HG03442 (cell line): ENCODE data around the gene MORC2.

Experiments used
- ATAC-seq: cut with Tn5 transposase; IDR thresholded peaks from one replicate; pipeline ENCODE4 v1.9.1; 2021; ENCODE audit warnings: mild to moderate bottlenecking, moderate library complexity; ENCODE audit not compliant: unreplicated experiment

Gene MORC2

DNA sequence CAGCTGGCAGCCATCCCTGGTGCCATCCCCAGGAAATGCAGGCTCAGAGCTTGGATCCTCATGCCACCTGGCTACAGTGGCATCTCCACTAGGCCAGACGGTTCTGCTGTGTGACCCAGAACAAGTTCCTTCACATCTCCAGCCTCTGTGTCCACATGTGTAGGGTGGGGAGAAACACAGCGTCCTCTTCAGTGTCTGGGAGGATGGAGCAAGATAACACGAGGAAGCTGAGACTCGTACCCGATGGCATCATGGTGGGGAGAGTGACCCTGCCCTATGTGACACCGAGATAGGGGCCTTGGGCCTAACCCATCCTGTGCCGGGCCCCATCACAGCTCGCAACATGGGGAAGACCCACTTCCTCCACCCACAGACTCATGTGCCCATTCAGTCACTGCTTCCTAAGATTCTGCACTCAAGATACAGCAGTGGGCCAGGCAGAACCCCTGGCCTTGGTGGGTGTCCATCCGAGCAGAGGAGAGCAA is 78.5 kb downstream of the MORC2 start:
- ATAC-seq = no peak

DNA sequence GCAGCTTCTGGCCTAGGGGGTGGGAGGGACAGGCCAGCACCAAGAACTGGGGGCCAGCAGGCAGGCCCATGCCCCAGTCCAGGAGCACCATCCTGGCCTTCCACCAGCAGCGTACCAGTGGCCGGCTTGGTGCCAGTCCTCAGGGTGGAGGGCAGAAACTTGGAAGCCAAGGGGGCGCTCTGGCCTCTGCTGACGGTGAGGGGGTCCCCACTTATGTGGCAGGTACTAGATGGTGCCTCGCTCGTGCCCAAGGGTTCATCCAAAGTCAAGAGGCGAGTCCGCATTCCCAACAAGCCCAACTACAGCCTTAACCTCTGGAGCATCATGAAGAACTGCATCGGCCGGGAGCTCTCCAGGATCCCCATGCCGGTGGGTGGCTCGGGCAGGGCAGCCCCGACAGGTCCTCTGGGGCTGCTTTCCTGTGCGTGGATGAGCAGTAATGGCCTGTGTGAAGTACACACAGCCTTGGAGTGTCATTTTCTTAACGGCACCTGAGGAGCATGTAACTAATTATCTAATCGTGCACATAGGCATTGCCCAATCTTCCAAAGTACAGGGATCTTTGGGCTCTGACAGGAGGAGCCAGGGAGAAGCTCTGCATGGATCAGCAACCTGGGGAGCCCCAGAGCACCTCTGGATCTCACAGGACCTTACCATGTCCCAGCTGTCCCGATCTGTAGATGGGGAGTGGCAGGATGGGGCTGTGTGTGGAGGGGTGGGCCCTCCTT is 79.1 kb downstream of the MORC2 start:
- no peak for ATAC-seq

DNA sequence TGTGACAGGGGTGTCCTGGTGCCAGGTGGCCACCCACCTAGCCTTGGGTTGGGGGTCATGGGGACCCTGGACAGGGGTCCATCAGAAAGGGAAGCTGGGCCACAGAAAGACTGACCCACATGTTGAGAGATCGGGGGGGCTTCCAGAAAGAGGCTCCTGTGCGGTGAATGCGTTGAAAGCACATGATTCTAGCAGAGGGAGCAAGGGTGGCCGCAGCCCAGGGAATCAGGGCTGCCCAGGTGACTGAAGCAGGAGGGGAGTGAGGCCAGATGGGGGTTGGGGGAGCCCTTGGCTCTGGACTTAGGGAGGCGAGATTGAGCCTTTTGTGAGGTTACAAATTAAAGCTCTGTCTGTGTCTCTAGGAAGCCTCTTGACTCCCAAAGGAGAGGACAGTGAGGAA is 80.7 kb downstream of the MORC2 start:
- ATAC-seq = no peak

DNA sequence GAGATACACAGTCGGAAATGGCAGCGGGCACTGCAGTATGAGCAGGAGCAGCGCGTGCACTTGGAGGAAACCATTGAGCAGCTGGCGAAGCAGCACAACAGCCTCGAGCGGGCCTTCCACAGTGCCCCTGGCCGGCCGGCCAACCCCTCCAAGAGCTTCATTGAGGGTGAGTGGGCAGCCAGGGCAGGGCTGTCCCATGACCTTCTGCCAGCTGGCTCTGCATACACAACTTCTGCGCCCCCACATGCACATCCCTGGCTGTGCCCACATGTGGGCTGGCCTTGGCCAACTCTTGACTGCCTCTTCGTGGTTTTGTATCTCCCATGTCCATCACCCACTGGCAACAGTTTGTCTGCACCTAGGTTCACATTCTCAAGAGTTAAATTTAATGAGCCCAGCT is 81.1 kb downstream of the MORC2 start:
- ATAC-seq = no peak

DNA sequence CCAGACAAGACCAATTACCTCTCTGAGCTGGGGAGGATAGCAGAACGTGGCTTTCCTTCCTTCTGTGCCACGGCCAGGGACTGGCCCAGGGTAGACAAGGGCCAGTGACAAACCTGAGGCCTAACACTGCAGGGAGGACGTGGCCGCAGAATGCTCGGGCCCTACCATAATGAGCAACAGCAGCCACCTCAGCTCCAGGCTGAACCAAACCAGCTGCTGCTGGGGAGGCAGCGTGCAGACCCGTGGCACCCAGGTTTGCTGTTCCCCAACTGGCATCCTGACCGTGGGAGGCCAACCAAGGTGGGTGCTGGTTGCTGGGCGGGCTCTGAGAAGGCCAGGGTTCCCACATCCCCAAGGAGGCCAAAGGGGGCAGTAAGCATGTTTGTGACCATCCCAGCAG is 83.0 kb downstream of the MORC2 start:
- no peak for ATAC-seq

DNA sequence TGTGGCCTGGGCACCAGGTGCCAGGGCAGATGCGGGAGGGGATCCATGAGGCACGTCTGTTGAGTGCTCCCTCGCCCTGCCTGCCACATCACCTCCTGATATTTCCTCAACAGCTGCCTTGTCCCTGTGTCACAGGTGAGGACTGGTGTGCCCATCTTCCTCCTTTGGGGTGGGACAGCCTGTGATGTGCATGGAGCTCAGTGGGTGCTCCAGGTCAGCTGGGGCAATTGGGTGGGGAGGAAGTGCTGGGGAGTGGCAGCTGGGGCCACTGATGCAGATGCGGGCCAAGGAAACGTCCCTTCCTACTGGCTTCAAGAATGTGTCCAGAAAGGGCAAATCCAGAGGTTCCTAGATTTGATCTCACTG is 83.6 kb downstream of the MORC2 start:
- ATAC-seq = no peak

DNA sequence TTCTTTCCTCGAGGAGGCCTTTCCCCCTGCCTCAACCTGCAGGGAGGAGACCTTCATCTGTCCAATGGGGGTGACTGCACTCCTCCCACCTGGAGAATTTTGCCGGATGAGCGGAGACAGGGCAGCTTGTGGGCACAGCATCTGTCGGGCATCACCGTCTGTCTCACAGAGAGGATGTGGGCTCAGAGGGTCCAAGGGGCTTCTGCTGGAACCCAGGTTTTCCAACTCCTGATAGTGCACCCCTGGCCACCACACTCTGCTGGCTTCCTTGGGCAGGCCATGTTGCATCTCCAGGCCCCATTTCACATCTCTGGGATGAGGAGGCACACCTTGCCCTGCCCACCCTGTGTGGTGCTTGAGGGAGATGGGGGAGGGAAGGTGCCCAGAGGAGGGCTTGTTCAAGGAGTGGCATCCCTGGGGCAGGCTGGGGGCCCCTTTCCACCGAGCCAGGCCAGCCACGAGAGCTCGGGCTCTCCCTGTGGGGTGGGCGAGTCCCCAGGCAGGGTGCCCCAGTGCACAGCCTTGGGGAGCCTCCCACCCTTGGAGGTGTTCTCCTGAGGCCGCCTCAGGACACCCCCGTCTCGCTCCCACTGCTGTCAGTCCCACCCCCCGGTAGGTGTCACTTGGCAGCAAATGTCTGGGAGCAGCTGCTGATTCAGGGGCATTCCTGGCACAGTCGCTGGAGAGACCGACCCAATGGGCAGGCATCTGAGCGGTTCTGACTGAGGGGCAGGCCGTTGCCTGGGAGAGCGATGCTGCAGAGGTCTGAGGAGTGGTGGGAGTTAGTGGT is 84.2 kb downstream of the MORC2 start:
- no peak for ATAC-seq

DNA sequence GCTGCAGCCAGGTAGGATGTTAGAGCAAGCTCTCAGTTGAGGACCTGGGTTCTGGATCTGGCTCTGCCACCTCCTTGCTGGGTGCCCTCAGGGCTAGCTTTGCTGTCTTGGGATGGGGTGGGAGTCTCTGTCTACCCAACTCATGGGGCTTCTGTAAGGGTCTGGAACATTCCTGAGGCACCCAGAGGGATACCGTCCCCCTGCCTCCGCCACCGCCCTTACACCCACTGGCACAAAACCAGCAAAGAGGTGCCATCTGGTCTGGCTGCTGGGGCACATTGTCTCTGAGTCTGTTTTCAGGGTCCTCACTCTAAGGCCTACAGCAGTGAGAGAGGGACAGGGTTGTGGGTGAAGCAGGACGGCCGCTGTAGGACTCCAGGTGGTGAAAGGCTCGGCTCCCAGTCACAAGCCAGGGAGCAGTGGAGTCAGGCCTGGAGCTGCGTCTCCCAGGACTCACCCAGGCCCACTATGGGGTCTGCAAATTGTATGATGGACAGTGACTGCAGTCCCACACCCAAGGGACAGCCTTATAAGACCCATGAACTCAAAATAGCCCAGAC is 84.9 kb downstream of the MORC2 start:
- no peak for ATAC-seq

DNA sequence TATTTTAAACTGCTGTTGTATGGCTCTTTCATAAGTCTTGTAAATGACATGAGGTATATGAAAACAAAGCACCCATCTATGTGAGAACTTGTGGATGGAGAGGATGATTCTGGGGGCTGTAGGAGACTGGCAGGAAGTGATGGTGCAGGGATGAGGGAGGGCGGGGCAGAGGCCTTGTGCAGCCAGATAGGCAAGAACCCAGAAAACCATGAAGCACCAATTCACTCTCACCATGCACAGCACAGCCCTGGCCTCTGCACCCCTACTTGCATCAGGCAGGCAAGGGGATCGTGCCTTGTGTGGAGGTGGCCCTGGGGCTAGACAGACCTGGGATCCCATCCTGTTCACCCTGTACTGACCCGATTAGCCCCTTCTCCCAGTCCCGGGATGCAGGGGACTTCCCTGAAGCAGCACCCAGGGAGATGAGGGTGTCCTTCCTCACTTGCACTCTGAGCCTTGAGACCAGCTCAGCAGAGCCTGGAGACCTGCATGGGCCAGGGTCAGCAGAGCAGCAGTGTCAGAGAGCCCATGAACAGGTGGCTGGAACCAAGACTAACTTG is 85.5 kb downstream of the MORC2 start:
- ATAC-seq = no peak

DNA sequence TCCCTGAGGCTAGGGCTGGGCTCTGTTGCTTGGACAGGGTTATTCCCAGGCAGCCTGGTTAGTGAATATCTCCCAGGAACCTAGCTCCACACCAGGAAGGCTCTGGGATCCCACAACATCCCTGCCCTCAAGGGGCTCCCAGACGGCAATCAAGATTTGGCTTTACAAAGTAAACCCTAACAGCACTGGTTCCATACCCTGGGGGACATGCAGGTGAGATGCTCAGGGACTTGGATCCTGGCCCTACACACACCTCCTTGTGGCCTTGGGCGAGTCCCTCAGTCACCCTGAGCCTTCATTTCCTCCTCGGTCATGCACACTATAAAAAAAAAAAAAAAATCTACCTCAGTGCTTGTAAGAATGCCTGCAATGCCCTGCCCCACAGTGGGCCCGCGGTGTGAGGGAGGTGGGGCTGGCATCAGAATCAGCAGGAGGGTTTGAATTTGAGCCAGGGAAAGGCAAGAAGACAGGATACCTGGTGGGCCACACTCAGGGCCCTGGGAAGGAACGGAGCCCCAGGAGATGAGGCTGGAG is 86.3 kb downstream of the MORC2 start:
- no peak for ATAC-seq

DNA sequence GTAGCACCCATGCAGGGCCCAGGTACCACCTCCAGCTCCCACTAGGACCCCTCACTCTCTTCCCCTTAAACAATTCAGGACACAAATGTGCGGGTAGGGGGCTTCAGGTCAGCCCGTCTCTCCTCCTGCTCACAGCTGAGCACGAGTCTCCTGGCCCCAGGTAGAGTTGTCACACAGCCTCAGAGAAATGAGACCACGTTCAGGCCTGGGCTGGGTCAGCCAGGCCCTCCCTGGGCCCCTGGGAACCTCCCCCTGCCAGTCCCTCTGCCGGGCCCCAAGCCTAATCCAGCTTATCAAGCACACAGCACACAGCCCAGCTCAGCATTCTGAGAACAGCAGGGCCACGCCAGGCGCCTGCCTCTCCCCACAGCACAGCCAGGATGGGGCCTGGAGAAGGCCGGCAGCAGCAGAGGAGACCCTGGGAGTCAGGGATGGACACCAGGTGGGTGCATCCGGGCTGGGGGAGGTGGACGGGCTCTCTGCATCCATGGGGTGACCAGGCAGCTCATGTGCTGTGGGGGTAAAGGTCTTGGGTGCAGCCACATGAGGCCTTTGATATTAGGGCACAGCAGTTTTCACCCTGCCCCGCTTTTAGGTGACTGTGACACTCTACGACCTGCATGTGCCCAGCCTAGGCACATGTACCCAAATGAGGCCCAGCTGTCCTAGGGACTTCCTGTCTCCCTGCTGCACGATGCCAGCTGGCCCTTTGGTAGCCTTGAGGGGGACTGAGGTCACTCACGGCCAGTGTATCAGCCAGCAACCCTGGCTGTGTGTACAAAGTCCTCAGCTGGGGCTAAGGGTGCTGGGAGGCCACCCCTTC is 87.0 kb downstream of the MORC2 start:
- no peak for ATAC-seq

DNA sequence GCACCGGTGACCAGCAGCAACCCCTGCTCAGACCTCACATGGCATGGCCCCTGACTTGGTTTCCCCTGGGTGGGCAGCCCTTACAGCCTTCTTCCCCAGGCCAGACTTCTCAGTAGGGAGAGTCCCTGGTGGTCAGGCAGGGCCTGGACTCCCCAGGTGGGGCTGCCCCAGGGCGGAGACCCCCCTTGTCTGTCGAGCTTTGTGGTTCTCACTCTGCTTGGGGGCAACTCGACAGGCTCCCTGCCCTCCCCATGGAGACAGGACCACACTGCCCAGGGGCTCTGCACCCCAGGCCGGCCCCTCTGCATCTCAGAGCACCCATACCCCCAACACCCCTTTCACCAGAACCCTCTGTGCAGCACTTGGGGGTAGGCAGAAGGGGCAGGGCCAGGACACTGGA is 87.7 kb downstream of the MORC2 start:
- no peak for ATAC-seq

DNA sequence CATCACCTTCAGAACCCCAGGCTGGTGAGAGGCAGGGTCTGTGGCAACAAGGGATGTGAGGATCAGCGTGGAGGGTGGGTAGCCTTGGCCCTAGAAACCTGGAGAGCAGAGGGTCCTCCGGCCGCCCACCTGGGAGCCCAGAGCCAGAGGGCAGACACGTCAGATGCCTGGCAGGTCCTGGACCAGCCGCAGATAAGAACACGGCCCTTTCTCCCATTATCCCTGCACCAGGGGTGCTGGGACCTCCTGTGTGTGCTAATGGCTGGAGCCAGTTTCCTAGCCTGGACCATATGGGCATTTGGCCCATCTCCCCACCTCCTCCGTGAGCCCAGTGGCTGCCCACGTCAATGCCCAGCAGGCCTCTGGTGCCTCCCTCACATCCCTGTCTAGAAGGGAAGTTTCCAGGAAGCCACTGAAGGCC is 88.4 kb downstream of the MORC2 start:
- no peak for ATAC-seq

DNA sequence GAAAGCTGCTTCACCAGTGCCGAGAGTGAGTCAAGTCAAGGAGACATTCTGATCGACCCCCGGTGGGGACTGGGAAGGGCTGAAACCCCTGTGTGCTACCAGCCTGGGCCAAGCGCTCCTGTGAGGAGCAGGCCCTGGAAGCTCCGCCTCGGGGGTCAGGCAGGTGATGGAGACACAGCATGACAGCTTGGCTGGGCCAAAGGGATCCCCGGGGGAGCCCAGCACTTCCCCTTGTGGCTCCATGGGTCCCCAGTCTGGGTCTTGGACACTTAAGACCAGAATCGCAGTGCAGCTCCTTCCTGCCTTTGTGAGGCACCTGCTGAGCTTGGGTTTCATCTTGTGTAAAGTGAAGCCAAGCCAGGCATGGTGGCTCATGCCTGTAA is 89.2 kb downstream of the MORC2 start:
- no peak for ATAC-seq

DNA sequence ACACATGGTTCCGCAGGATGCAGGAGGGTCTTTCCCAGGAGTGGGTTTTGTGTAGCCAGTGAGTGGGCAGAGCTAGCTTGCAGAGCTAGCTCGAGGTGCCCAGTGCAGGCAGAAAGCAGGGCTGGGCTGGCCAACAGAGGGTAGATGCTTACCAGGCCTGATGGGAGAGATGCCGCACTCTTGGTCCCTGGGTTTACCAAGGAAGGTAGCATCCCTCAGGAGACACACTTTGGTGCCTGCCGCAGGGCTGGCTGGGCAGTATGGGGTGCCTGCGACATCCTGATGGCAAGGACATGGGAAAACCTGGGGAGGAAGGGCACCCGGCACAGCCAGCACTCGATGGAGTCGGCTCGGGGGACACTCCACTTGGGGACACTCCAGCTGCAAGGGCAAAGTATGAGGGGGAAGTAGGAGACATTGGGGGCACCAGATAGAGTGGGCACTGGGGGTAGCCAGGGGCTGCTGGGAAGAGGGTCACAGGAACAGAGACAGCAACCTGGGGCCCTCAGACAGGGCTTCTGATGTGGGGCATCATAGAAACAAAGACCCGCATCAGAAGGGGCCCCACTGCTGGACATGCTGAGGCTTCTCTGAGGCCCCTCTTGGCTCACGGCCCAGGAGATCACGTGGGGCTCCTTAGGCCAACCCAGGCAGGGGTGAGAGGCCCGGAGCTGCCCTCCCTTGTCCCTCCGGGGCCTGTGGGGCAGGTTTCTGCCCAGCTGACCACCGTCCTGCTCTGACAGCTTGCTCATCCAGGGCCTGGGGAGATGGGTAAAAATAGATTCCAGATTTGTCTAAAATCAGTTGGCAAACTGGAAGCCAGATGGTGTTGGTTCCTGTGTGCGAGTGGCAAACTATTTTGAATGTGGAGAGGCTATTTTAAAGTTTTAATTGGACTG is 89.8 kb downstream of the MORC2 start:
- ATAC-seq = no peak

DNA sequence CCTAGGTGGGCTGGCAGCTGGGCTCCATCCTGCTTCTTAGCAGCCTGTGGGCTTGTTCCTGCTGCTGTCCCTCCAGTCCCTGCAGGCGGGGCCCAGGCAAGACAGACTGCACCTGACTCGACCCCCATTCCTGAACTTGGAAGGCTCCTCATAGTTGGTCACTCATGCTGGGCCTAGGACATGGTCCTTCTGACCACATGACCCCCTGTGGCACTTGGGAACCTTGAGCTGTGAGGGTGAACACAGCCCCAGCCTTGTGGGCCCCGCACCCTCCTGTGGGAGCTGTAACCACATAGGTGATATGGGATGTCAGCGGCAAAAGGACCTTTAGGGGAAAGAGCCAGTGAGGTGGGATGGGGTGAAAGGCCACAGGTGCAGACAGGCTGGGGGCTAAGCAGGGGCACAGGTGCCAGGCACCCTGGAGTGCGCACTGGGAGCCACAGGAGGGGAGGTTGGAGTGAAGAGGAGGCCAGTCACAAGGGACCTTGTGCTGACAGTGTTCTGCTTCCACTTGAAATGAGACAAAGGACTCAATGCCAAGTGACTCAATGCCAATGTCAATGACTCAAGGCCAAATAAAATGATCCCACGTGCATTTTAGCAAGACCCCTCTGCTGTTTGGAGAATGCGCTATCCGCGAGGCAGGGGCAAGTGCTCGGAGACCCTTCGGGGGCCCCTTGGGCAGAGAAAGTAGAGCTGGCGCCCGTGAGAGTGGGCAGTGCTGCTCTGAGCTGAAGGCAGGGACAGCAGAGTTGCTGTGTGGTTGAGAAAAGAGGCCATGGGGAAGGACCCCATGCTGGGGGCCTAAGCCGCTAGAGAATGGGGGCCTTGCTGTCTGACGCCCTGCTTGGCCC is 90.7 kb downstream of the MORC2 start:
- ATAC-seq = no peak

DNA sequence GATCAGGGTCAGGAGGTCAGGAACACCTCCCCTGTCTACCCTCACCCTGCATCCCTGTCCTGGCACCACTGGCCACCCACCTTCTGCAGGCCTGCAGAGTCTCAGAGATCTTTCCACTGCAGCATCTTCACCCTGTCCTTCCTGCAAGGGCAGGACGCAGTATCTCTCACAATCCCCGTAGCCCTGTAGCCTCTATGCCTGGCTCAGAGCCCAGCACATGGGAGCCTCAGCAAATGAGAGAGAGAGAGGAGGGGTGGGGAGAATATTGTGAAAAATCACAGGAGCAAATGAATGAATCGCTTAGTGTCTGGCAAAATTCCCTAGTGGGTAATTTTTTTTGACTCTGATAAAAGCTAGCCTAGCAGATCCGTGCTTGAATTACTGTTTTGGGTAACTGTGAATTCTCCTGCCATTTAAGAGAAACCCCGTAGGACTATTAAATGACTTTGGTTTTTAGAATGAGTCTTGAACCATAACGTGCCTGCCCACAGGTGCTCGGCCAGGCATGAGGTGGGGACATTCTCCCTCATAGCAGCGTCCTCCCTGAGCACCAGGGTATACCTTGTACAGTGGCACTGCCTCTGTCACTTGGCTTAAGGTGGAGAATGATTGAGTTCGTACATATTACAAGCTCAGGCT is 91.5 kb downstream of the MORC2 start:
- no peak for ATAC-seq

DNA sequence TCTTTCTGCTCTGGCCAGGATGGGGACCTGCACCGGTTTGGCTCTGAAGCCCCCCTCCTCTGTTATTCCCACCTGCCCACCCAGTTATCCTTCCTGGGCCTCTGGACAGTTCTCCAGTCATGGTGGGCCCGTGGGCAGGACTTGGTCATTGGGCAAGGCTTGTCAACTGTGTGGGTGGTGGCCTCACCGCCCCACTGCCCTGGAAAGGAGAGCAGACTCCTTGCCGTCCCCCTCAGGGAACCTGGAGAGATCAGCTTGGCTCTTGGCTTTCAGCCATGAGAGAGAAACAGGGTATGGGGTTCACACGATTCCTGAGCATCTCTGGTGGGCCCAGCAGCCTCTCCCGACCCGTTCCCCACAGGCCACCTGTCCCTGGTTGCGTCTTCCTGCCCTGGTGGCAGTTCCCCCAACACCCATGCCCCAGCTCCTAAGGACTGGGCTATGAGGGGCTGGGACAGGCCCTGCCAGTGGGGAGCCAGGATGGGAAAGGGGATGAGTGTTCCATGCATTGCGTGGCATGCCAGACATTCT is 92.3 kb downstream of the MORC2 start:
- no peak for ATAC-seq
